Central memory CD8-positive, alpha-beta T cell (primary cell): ENCODE results near the gene GPSM1.

Experiments used
- ATAC-seq: fragments of 150-1000 bp; cut with Tn5 transposase; replicated peaks from 2 replicates; pipeline ENCODE4 v1.10.0; 2022; ENCODE audit warnings: mild to moderate bottlenecking, moderate FRiP score, moderate number of reproducible peaks; ENCODE audit not compliant: poor library complexity, severe bottlenecking; ENCODE audit errors: extremely low read depth
- DNase-seq, 2 donors: peaks; one replicate each; pipeline ENCODE4 v3.0.0; 2021; ENCODE audit warnings: low spot score in 2 of 2
- H3K27ac Mint-ChIP-seq: one replicate; pipeline ENCODE4 v1.8.0; 2022; ENCODE audit warnings: low read depth, mild to moderate bottlenecking, moderate library complexity, mixed read lengths
- H3K27me3 Mint-ChIP-seq: one replicate; pipeline ENCODE4 v1.8.0; 2022; ENCODE audit warnings: mixed read lengths
- H3K36me3 Mint-ChIP-seq: one replicate; pipeline ENCODE4 v1.8.0; 2022; ENCODE audit warnings: mild to moderate bottlenecking, moderate library complexity, mixed read lengths; ENCODE audit not compliant: insufficient read depth
- H3K4me1 Mint-ChIP-seq: one replicate; pipeline ENCODE4 v1.8.0; 2022; ENCODE audit warnings: mixed read lengths
- H3K4me3 Mint-ChIP-seq: one replicate; pipeline ENCODE4 v1.8.0; 2022; ENCODE audit warnings: mild to moderate bottlenecking, moderate library complexity, mixed read lengths
- H3K9me3 Mint-ChIP-seq: one replicate; pipeline ENCODE4 v1.8.0; 2022; ENCODE audit warnings: mixed read lengths

GPSM1 gene

GRCh38 chr9:136328622-136329041, 1.3 kb downstream of the GPSM1 start:
- Mint-ChIP-seq H3K27me3 (peaks cover 7% of the 10 kb centered on the region), H3K36me3 (no peaks in the 10 kb centered on the region), H3K4me3 (peak overlapping the region; percentile 8), H3K27ac (no peak overlapping the region), H3K4me1 (no peaks in the 10 kb centered on the region), H3K9me3 (no peaks in the 10 kb centered on the region)
- DNase-seq (no peak), ATAC-seq (no peak)

GRCh38 chr9:136329211-136329627, 1.9 kb downstream of the GPSM1 start:
- no peak overlapping the region for H3K27ac Mint-ChIP-seq
- H3K36me3 Mint-ChIP-seq: no peaks in the 10 kb centered on the region
- no peak overlapping the region for H3K4me3 Mint-ChIP-seq
- no peaks in the 10 kb centered on the region for H3K9me3 Mint-ChIP-seq
- no peaks in the 10 kb centered on the region for H3K4me1 Mint-ChIP-seq
- DNase-seq (no peak), ATAC-seq (no peak)
- H3K27me3 Mint-ChIP-seq: peaks cover 7% of the 10 kb centered on the region

GRCh38 chr9:136329636-136330405, 2.5 kb downstream of the GPSM1 start:
- H3K27ac Mint-ChIP-seq: no peak overlapping the region
- H3K4me3 Mint-ChIP-seq: no peak overlapping the region
- peaks cover 7% of the 10 kb centered on the region for H3K27me3 Mint-ChIP-seq
- no peaks in the 10 kb centered on the region for H3K4me1 Mint-ChIP-seq
- ATAC-seq: no peak
- H3K9me3 Mint-ChIP-seq: no peaks in the 10 kb centered on the region
- DNase-seq: no peak
- no peaks in the 10 kb centered on the region for H3K36me3 Mint-ChIP-seq

GRCh38 chr9:136330406-136330990, 3.2 kb downstream of the GPSM1 start:
- Mint-ChIP-seq H3K27me3 (peaks cover 3% of the 10 kb centered on the region), H3K27ac (no peak overlapping the region), H3K4me1 (no peaks in the 10 kb centered on the region), H3K4me3 (no peak overlapping the region), H3K36me3 (no peaks in the 10 kb centered on the region), H3K9me3 (no peaks in the 10 kb centered on the region)
- no peak for DNase-seq
- ATAC-seq: no peak

- Mint-ChIP-seq H3K9me3 (no peaks in the 10 kb centered on the region), H3K4me1 (no peaks in the 10 kb centered on the region), H3K36me3 (no peaks in the 10 kb centered on the region), H3K27me3 (no peaks in the 10 kb centered on the region), H3K4me3 (no peak overlapping the region), H3K27ac (no peak overlapping the region)
- ATAC-seq: no peak
- DNase-seq: no peak
Measured at GRCh38 chr9:136331030-136331429, 3.7 kb downstream of the GPSM1 start.

GRCh38 chr9:136331556-136332481, 4.5 kb downstream of the GPSM1 start:
- Mint-ChIP-seq H3K27ac (no peak overlapping the region), H3K9me3 (no peaks in the 10 kb centered on the region)

GRCh38 chr9:136332482-136332983, 5.2 kb downstream of the GPSM1 start:
- Mint-ChIP-seq H3K9me3 (no peaks in the 10 kb centered on the region), H3K4me3 (no peak overlapping the region), H3K27ac (no peak overlapping the region), H3K27me3 (no peaks in the 10 kb centered on the region), H3K4me1 (no peaks in the 10 kb centered on the region), H3K36me3 (peaks cover 2% of the 10 kb centered on the region)
- DNase-seq (no peak), ATAC-seq (no peak)

More at GRCh38 chr9:136331556-136332481, 4.5 kb downstream of the GPSM1 start:
- ATAC-seq: no peak
- no peaks in the 10 kb centered on the region for H3K27me3 Mint-ChIP-seq
- H3K36me3 Mint-ChIP-seq: no peaks in the 10 kb centered on the region
- no peak for DNase-seq
- no peak overlapping the region for H3K4me3 Mint-ChIP-seq
- H3K4me1 Mint-ChIP-seq: no peaks in the 10 kb centered on the region

GRCh38 chr9:136333045-136333444, 5.7 kb downstream of the GPSM1 start:
- Mint-ChIP-seq H3K27ac (no peak overlapping the region), H3K4me3 (no peak overlapping the region), H3K36me3 (peaks cover 2% of the 10 kb centered on the region), H3K27me3 (no peaks in the 10 kb centered on the region), H3K9me3 (no peaks in the 10 kb centered on the region), H3K4me1 (no peaks in the 10 kb centered on the region)
- DNase-seq: no peak
- no peak for ATAC-seq

GRCh38 chr9:136333486-136333885, 6.1 kb downstream of the GPSM1 start:
- DNase-seq (no peak), ATAC-seq (no peak)
- no peak overlapping the region for H3K27ac Mint-ChIP-seq
- peaks cover 2% of the 10 kb centered on the region for H3K36me3 Mint-ChIP-seq
- H3K9me3 Mint-ChIP-seq: no peaks in the 10 kb centered on the region
- no peaks in the 10 kb centered on the region for H3K27me3 Mint-ChIP-seq
- H3K4me1 Mint-ChIP-seq: no peaks in the 10 kb centered on the region
- H3K4me3 Mint-ChIP-seq: no peak overlapping the region

GRCh38 chr9:136334541-136334940, 7.2 kb downstream of the GPSM1 start:
- DNase-seq (no peak), ATAC-seq (no peak)
- no peak overlapping the region for H3K27ac Mint-ChIP-seq
- H3K27me3 Mint-ChIP-seq: no peaks in the 10 kb centered on the region
- no peak overlapping the region for H3K4me3 Mint-ChIP-seq
- no peaks in the 10 kb centered on the region for H3K4me1 Mint-ChIP-seq
- peaks cover 2% of the 10 kb centered on the region for H3K36me3 Mint-ChIP-seq
- no peaks in the 10 kb centered on the region for H3K9me3 Mint-ChIP-seq

GRCh38 chr9:136335296-136336155, 8.2 kb downstream of the GPSM1 start:
- Mint-ChIP-seq H3K36me3 (peaks cover 2% of the 10 kb centered on the region), H3K27me3 (no peaks in the 10 kb centered on the region), H3K4me1 (no peaks in the 10 kb centered on the region), H3K9me3 (no peaks in the 10 kb centered on the region), H3K27ac (no peak overlapping the region), H3K4me3 (no peak overlapping the region)
- no peak for DNase-seq
- no peak for ATAC-seq
